Ectodermal cell (in vitro differentiated cells): ENCODE data around the gene ALDH3A1.

ENCODE experiments used
- H3K27ac ChIP-seq: 2 replicates; pipeline ENCODE4 v1.7.0; 2013; ENCODE audit warnings: mild to moderate bottlenecking, low read depth, low read length; ENCODE audit not compliant: insufficient read depth, poor library complexity, severe bottlenecking
- H3K27me3 ChIP-seq: 2 replicates; pipeline ENCODE4 v1.7.0; 2013; ENCODE audit warnings: mild to moderate bottlenecking, low read length; ENCODE audit not compliant: insufficient read depth, control insufficient read depth, poor library complexity, severe bottlenecking
- H3K36me3 ChIP-seq: one replicate; pipeline ENCODE4 v1.7.0; 2013; ENCODE audit warnings: low read length; ENCODE audit not compliant: control insufficient read depth, insufficient read depth
- H3K4me1 ChIP-seq: one replicate; pipeline ENCODE4 v1.7.0; 2013; ENCODE audit warnings: low read length; ENCODE audit not compliant: control insufficient read depth, insufficient read depth
- H3K4me3 ChIP-seq: 2 replicates; pipeline ENCODE4 v1.7.0; 2013; ENCODE audit warnings: low read depth, low read length, control low read depth; ENCODE audit not compliant: insufficient read depth
- H3K9me3 ChIP-seq: 2 replicates; pipeline ENCODE4 v1.7.0; 2013; ENCODE audit warnings: mild to moderate bottlenecking, low read length, moderate library complexity; ENCODE audit not compliant: control insufficient read depth
- WGBS, 2 experiments: methylation state at CpG; one replicate each; pipeline ENCODE4 v1.1.7; 2013; ENCODE audit warnings: missing lambda C conversion rate in 2 of 2; 5-methylcytosine and 5-hydroxymethylcytosine counted together

The ALDH3A1 gene

DNA sequence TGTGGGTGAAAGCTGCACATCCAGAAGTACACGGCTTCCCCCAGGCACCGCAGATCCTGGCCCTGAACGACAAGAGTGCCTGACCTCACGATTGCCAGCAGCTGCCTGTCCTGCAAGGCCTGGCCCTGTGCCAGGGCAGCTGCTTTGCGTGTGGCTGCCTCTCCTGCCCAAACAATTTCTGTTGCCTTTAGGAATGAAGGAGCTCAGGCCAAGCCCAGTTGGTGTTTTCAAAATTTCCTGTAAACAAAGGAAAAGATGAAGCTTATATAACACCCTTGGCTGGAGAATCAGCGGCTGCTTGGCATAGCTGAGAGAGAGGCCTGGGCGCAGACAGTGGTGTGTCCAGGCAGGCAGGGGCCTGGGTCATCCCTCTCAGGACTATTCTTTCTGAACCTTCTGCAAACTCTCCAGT lies 20.0 kb downstream of the ALDH3A1 start:
- Histone ChIP-seq H3K4me3 (no peak overlapping the region), H3K27ac (no peak overlapping the region), H3K36me3 (no peaks in the 10 kb centered on the region), H3K9me3 (no peaks in the 10 kb centered on the region), H3K4me1 (no peaks in the 10 kb centered on the region), H3K27me3 (no peaks in the 10 kb centered on the region)
- WGBS, 2 experiments: 93 to 96% methylated on average over 7 of the region's 7 CpGs

DNA sequence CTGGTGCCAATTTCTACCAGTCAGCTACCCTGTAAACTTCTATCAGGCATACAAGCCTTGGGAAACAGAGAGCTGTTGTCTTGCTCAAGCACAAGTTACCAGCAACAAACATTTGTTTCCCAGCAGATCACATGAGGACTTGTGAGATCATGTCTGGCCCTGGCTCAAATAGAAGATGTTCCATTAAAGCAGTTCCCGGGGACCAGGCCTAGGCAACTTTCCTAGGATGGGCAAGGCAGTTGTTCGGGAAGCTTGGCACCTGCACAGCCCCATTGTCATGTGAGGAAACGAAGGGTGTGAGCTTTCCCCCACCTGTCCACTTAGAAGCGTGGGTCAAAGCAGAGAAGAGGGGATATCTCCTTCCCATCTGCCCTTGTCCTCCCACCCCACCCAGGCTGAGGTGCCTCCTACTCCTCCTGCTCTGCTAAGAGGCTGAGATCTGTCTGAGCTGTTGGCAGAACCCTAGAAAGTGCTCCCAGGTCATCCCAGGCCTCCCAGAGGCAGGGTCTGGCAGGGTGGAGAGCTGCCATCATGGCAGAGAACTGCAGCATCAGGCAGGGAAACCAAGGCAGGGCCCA lies 20.5 kb downstream of the ALDH3A1 start:
- H3K4me3 ChIP-seq: no peak overlapping the region
- H3K27ac ChIP-seq: no peak overlapping the region
- H3K9me3 ChIP-seq: no peaks in the 10 kb centered on the region
- no peaks in the 10 kb centered on the region for H3K27me3 ChIP-seq
- 94 to 95% methylated on average over 4 of the region's 4 CpGs for WGBS, 2 experiments
- H3K4me1 ChIP-seq: no peaks in the 10 kb centered on the region
- H3K36me3 ChIP-seq: no peaks in the 10 kb centered on the region

DNA sequence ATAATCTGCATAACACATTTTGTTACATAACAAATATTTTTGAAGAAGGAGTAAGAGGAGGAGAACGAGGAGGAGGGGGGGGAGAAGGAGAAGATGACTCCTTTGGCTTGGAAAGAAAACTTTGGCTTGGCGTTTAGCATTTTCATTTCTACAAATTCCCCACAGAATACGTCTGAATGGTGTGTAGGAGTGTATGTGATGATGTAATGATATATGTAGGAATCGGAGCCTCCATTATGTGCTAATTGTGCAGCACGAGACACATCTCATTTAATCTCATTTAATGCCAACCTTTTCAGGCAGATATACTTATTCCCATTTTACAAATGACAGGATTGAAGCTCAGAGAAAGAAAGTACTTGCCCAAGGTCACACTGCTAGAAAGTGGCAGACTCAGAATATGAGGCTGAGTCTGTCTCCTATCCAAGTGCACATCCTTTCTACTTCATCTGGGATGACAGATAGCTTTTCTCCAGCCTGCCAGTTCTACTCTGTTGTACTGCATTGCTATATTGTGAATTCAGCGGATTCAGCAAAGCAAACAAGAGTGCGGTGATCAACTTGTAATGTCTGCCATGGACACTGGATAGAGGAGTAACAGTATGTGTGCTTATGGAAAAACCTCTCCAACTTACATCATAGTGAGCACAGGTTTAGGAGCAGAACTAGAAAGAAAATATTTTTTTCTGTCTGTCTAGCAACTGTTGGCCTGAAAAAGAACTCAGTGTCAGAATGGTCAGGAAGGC lies 21.3 kb downstream of the ALDH3A1 start:
- no peaks in the 10 kb centered on the region for H3K36me3 ChIP-seq
- no peaks in the 10 kb centered on the region for H3K9me3 ChIP-seq
- H3K4me1 ChIP-seq: no peaks in the 10 kb centered on the region
- H3K27me3 ChIP-seq: no peaks in the 10 kb centered on the region
- no peak overlapping the region for H3K4me3 ChIP-seq
- 91 to 95% methylated on average over 4 to 6 of the region's 7 CpGs for WGBS, 2 experiments
- H3K27ac ChIP-seq: no peak overlapping the region

DNA sequence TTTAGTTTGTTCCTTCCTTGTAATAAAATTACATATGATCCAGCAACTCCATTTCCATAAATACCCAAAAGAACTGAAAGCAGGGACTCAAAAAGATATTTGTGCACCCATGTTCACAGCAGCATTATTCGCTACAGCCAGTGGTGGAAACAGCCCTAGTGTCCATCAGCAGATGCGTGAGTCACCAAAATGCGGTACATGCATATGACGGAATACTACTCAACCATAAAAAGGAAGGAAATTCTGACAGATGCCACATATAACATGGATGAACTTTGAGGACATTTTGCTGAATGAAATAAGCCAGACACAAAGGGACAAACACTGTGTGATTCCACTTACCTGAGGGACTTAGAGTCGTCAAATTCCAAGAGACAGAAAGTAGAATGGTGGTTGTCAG lies 22.6 kb downstream of the ALDH3A1 start:
- Histone ChIP-seq H3K36me3 (no peaks in the 10 kb centered on the region), H3K4me1 (peaks cover 5% of the 10 kb centered on the region), H3K9me3 (no peaks in the 10 kb centered on the region), H3K27ac (no peak overlapping the region), H3K27me3 (no peaks in the 10 kb centered on the region), H3K4me3 (no peak overlapping the region)
- WGBS, 2 experiments: 93 to 98% methylated on average over 5 of the region's 5 CpGs

DNA sequence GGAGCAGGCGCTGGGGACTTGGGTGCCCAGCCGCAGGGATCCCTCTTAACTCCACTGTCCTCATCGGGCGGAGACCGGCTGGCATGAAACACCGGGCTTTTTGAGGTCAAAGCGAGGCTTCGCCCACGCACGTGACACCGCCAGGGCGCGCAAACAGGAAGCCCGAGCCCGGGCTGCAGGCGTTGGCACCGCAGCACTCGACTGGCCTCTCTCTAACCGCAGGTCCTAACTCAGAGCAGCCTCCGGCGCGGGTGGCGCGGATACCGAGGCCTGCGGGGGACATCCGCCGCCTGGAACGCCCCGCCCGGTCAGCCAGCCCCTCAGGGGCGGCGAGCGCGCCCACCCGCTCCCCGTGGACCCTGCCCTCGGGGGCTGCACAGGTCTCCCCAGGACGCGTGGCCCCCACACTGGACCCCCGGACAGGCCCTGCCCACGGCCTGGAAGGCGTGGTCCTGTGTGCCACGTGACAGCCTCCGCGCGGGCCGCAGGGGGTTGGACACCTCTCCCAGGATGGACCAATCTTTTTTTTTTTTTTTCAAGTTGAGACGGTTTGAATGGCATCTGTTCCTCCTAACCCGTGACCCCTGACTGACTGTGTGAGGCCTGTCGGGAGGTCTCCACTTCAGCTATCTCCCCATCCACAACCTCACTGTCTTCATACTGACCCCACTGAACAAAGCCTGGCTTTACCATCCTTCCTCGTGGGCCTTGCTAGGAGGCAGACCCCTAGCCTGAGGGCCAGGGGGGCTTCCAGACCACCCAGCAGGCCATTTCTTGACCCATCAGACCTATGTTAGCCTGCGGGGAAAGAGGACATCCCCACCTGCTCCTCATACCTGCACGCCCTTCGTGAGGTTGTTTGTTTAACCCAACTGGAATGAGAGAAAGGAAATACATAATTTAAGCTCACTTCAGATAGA lies 23.3 kb downstream of the ALDH3A1 start:
- H3K36me3 ChIP-seq: no peaks in the 10 kb centered on the region
- no peaks in the 10 kb centered on the region for H3K9me3 ChIP-seq
- H3K4me1 ChIP-seq: peaks cover 5% of the 10 kb centered on the region
- no peaks in the 10 kb centered on the region for H3K27me3 ChIP-seq
- WGBS, 2 experiments: 94 to 95% methylated on average over 55 of the region's 55 CpGs
- H3K4me3 ChIP-seq: no peak overlapping the region
- H3K27ac ChIP-seq: no peak overlapping the region

DNA sequence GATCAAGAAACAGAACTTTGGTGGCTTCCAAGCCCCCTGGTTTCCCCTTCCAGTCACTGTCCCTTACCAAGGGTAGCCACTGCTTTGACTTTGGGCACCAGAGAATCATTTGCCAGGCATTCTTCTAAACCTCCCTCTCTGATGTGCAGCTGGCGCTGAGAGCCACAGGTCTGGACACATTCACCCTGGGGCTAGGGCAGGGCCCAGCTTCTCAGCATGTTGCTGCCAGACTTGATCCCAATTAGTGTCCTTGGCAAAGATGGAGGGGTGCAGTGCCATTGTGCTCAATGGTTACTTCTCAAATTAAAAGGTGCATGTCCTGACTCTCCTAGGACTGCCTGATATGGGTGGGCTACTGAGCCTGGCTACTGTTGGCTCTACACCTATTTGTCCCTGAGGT lies 24.1 kb downstream of the ALDH3A1 start:
- peaks cover 5% of the 10 kb centered on the region for H3K4me1 ChIP-seq
- H3K27me3 ChIP-seq: no peaks in the 10 kb centered on the region
- no peak overlapping the region for H3K27ac ChIP-seq
- no peak overlapping the region for H3K4me3 ChIP-seq
- no peaks in the 10 kb centered on the region for H3K9me3 ChIP-seq
- H3K36me3 ChIP-seq: no peaks in the 10 kb centered on the region
- WGBS, 2 experiments: 94 to 97% methylated on average over 1 of the region's 1 CpG

DNA sequence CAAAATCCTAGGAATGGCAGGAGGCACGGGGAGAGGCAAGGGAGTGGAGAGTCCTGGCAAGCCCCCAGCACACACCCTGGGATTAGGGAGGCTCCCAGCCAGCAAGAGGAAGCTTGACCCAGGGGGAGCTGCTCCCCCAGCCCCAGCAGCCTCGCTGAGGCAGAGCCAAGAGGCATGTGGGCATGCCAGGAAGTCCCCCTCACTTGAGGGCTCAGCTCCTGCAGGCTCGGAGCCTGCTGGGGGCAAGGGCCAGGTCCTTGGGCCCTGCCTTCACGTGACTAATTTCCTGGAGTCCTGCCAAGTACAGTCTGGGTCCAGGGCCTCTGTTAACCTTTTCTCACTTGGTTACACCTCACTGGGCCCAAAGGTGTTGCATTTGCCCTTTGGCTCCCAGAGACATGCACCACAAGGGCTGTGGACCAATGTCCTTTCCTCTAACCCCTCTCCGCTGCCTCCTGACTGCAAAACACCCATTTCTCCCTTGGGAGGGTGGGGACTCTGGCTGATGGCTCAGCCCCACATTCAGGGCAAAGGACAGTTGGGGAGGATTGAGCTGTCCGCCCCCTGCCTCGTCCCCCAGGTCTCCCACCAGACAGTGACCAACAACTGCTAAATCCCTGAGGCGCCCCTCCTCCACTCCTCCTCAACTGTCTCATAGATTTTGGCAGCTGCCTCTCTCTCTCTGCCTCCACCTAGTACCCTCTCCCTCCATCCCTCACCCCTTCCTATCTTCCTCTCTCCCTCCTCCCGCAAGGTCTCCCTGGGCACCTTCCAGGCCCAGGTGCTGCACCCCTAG lies 27.3 kb downstream of the ALDH3A1 start:
- no peaks in the 10 kb centered on the region for H3K27me3 ChIP-seq
- WGBS, 2 experiments: 70 to 73% methylated on average over 8 to 9 of the region's 9 CpGs
- no peaks in the 10 kb centered on the region for H3K36me3 ChIP-seq
- H3K27ac ChIP-seq: no peak overlapping the region
- no peaks in the 10 kb centered on the region for H3K9me3 ChIP-seq
- H3K4me1 ChIP-seq: peaks cover 29% of the 10 kb centered on the region
- H3K4me3 ChIP-seq: no peak overlapping the region

DNA sequence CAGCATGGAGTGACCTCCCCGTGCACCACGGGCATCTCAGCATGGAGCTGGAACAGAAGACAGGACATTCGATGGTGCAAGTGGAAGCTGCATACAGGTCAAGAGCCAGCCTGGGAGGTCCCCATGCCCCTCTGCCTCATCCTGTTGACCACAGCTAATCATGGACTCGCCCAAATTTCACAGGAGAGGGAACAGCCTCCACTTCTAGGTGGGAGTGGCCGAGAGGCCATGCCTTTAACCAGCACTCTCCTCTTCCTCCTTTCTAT lies 28.0 kb downstream of the ALDH3A1 start:
- H3K27me3 ChIP-seq: no peaks in the 10 kb centered on the region
- no peaks in the 10 kb centered on the region for H3K36me3 ChIP-seq
- no peak overlapping the region for H3K27ac ChIP-seq
- H3K4me1 ChIP-seq: peaks cover 29% of the 10 kb centered on the region
- 92 to 94% methylated on average over 5 of the region's 5 CpGs for WGBS, 2 experiments
- H3K9me3 ChIP-seq: no peaks in the 10 kb centered on the region
- no peak overlapping the region for H3K4me3 ChIP-seq

DNA sequence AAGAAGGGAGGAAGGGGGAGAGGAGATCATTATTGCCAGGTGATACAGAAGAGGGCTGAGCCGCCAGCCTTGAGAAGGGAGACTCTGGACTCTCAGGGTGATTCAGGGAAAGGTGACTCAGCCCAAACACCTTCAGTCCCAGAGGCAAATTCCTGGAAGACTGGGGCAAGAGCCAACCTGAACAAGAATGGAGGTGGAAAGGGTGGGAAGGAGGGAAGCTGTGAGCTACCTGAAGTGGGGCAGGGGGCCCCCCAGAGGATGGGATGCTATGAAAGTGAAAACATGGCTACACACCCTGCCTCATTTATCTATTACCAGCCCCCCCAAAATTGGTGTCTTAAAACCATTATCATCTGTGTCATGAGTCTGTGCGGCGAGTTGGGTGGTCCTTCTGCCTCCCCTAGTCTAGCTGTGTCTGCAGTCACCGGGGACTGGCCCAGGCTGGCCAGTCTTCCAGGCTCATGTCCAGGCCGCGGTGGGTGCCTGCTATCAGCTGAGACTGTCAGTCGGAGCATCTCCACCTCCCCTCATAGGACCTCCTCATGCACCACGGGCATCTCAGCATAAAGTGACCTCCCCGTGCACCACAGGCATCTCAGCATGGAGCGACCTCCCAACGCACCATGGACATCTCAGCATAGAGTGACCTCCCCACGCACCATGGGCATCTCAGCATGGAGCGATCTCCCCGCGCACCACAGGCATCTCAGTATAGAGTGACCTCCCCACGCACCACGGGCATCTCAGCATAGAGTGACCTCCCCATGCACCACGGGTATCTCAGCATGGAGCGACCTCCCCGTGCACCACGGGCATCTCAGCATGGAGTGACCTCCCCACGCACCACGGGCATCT lies 28.5 kb downstream of the ALDH3A1 start:
- 94 to 95% methylated on average over 23 of the region's 23 CpGs for WGBS, 2 experiments
- no peaks in the 10 kb centered on the region for H3K27me3 ChIP-seq
- no peaks in the 10 kb centered on the region for H3K36me3 ChIP-seq
- no peak overlapping the region for H3K27ac ChIP-seq
- H3K4me1 ChIP-seq: peaks cover 29% of the 10 kb centered on the region
- H3K9me3 ChIP-seq: no peaks in the 10 kb centered on the region
- H3K4me3 ChIP-seq: no peak overlapping the region
